Measurements from ENCODE around the gene MYLK. TPM values are rescaled to one million over a fixed set of nuclear protein-coding genes. Genes with fewer than 3 reads are reported as not detected.
"Not testable (repeated sequence)": the region's sequence is repeated elsewhere in the genome, so short reads cannot be mapped to it uniquely, and the experiment has no call there.

Gene MYLK
- total RNA-seq, 1 donor from 2014 or later = 24.3 TPM

- DNase-seq (ENCODE audit: low read depth, low spot score) = not testable (repeated sequence)
These were observed 182.1 kb downstream of the MYLK start for GRCh38 chr3:123702057-123702456.

GRCh38 chr3:123700791-123701722, 183.1 kb downstream of the MYLK start:
- DNase-seq (ENCODE audit: low read depth, low spot score) = no peak

- no peak for DNase-seq (ENCODE audit: low read depth, low spot score)
These were observed 185.3 kb downstream of the MYLK start for GRCh38 chr3:123698813-123699212.

DNA sequence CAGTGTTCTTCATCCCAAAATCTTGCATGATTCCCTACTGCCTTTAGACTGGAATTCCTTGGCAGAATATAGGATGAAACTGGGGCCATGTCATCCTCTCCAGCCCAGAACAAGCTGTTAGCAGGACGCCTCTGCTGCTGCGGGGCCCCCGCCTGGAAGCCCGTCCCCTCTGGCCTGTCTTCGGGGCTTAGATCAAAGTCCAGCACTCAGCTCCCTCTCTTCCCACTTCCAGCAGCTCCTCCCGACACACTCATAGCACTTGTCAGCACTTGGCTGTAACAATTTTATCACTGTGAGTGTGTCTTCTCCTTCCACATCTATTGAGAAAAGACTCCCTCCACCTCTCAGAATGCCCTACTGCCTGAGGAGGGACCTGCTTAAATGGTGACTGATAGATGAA, 187.3 kb downstream of the MYLK start:
- DNase-seq (ENCODE audit: low read depth, low spot score) = no peak

- DNase-seq (ENCODE audit: low read depth, low spot score) = no peak
These were observed 188.1 kb downstream of the MYLK start for GRCh38 chr3:123695731-123696640.

- DNase-seq (ENCODE audit: low read depth, low spot score) = no peak
These were observed 189.0 kb downstream of the MYLK start for GRCh38 chr3:123695152-123695551.

DNA sequence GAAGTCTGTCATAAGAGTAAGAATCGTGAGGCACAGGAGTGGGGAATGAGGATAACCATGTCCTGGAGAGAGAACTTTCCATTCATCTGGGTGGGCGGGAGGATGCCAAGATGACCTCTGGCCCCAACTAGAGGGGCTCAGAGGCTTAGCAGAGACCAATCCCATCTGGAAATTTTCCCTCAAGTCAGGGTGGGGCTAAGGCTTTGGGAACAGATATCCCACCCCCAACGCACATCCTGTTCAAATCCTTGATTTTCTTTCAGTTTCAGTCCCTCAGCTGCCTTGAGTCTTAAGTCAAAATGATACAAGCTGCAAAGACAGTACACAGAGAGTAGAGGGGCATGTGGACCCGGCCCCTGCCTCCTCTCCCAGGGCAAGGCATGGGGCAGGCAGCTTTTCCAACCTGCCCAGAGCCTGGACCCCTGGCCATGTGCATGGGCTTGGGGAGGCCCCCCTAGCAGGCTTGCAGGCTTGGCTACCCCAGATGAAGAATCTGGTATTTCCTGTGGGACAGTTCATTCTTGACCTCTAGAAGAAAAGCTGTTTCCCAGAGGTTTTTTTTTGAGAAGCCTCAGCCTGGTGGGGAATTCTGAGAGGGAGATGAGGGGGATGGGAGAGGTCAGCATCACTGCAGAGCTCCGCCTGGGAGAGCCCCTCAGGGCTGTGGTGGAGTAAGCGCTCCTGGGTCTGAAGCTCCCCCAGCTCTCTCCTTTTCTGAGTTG, 189.6 kb downstream of the MYLK start:
- no peak for DNase-seq (ENCODE audit: low read depth, low spot score)

GRCh38 chr3:123693584-123694190, 190.4 kb downstream of the MYLK start:
- DNase-seq (ENCODE audit: low read depth, low spot score) = no peak

DNA sequence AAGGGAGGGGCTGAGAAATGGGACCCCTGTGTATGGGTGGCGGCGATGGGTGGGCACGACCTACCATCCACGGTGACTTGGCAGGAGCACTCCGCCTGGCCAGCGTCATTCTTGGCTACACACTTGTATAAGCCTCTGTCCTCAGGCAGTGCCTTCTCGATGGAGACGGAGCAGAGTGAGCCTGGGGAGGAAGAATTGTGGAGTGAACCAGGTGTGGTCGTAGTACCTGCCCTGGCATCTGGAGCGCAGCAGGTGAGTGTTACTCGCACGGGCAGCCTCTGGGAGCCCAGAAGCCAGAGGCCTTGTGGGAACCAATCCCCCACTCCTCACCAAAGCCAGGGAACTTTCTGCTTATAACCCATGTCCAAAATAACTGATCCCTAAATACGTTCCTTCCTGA, 191.5 kb downstream of the MYLK start:
- DNase-seq (ENCODE audit: low read depth, low spot score) = no peak

DNA sequence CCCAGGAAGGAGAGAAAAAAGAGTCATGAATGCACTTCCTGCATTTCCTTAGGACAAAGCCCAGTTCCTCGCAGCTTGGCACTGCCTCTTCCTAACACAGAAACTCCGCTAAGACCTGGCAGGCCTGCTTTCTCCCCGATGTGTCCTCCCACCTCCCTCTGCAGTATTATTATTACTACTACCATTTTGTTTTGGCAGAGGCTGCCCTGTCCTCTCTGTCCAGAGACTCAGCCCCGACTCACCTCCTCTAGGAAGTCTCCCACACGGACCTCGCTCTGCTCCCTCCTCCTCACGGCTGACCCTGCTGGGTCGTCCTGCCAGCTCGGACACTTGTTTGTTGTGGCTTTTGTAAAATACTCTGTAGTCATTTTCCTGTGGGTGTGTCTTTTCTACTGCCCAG, 192.1 kb downstream of the MYLK start:
- no peak for DNase-seq (ENCODE audit: low read depth, low spot score)

DNA sequence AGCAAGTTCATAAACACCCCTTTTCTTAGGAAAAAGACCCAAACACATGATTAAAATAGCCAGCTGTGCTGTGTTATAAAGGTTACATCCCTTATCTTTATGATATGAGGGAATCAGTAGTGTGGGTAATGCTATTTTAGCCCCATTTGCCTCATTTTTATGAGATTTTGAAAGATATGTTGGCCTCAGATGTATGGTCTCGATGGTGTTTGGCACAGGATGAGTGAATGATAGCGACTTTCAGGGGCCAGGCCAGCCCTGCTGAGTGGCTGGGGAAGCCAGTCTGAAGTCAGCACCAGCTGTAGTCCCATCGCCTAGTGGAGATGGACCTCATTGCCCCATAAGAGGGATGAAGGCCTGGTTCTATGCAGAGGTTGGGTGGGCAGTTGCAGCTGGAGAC, 194.3 kb downstream of the MYLK start:
- DNase-seq (ENCODE audit: low read depth, low spot score) = no peak

DNA sequence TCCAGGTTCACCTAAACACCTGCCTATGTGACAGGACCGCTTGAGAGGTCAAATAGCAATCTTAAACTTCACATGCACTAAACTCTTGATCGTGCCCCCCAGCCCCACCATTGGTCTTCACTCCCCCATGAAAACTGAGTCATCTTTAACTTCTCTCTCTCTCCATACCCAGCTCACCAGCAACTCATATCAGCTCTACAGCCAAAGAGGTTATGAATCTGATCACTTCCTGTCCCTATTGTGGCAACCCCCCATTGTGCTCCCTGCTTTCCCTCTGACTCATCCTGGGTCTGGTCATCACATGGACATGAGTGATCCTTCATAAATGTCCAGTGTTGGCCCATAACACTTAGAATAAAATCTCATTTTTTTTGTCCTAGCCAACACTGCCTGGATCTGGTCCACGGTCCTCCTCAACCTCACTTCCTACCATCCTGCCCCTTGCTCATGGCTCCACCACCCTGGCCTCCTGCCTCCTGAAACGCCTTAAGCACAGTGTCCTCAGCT, 195.8 kb downstream of the MYLK start:
- peak; percentile 81 for DNase-seq (ENCODE audit: low read depth, low spot score)

GRCh38 chr3:123687286-123687685, 196.8 kb downstream of the MYLK start:
- DNase-seq (ENCODE audit: low read depth, low spot score) = no peak

DNA sequence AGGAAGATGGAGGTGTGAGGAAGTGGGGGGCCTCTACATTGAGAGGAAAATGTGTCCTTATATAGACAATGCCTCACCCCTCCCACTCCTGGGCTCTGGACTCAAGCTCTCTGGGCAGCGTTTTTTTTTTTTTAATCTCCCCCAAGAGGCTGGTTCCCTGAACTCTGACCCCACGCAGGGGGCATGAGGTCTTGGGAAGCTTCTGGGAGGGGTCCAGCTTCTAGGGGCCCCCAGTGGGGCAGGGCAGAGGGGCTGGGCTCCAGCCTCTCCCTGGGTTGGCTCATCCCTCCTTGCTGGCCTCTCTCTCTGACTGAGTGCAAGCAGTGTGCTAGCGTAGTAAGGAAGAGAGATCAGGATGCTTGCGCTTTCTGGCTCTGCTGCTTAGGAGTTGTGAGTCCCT, 197.9 kb downstream of the MYLK start:
- DNase-seq (ENCODE audit: low read depth, low spot score) = no peak

GRCh38 chr3:123685780-123686179, 198.4 kb downstream of the MYLK start:
- DNase-seq (ENCODE audit: low read depth, low spot score) = no peak

DNA sequence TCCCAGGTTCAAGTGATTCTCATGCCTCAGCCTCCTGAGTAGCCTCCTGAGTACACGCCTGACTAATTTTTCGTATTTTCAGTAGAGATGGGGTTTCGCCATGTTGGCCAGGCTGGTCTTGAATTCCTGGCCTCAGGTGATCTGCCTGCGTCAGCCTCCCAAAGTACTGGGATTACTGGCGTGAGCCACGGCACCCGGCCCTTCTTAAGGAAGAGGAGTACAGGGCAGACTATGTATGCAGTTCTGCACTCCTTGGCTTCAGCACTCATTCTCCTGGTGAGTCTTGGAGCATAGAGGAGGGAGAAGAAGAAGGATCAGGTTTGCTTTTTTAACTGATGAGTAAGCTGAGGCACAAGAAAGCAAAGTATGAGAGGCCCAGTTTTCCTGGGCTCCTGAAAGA, 199.5 kb downstream of the MYLK start:
- no peak for DNase-seq (ENCODE audit: low read depth, low spot score)

GRCh38 chr3:123684209-123684608, 199.9 kb downstream of the MYLK start:
- DNase-seq (ENCODE audit: low read depth, low spot score) = no peak

GRCh38 chr3:123683505-123684154, 200.5 kb downstream of the MYLK start:
- DNase-seq (ENCODE audit: low read depth, low spot score) = no peak

- DNase-seq (ENCODE audit: low read depth, low spot score) = no peak
These were observed 201.2 kb downstream of the MYLK start for GRCh38 chr3:123682781-123683504.

GRCh38 chr3:123682302-123682701, 201.8 kb downstream of the MYLK start:
- DNase-seq (ENCODE audit: low read depth, low spot score) = no peak
